Loucy (cell line): Measurements from ENCODE around the gene TMEM238.

Experiments
- H2AFZ ChIP-seq: fragments of 200-600 bp; sonication (generic); 2 replicates; pipeline ENCODE4 v1.6.0; 2016; ENCODE audit warnings: antibody characterized with exemption, mild to moderate bottlenecking, low read length, moderate library complexity
- H3F3A ChIP-seq: fragments of 200-600 bp; 2 replicates; pipeline ENCODE4 v1.6.0; 2016; ENCODE audit warnings: antibody characterized with exemption, low read depth, mild to moderate bottlenecking
- H3K27me3 ChIP-seq: fragments of 200-600 bp; sonication (generic); 2 replicates; pipeline ENCODE4 v1.6.1; 2014; ENCODE audit warnings: low read length, mild to moderate bottlenecking; ENCODE audit not compliant: insufficient read depth, poor library complexity, severe bottlenecking
- H3K36me3 ChIP-seq: fragments of 200-600 bp; sonication (generic); 2 replicates; pipeline ENCODE4 v1.6.1; 2016; ENCODE audit warnings: low read length; ENCODE audit not compliant: insufficient read depth
- H3K4me1 ChIP-seq: fragments of 200-600 bp; sonication (generic); 2 replicates; pipeline ENCODE4 v1.5.1; 2014; ENCODE audit warnings: low read length, mild to moderate bottlenecking; ENCODE audit not compliant: insufficient read depth, poor library complexity, severe bottlenecking
- H3K4me2 ChIP-seq: fragments of 200-600 bp; sonication (generic); 2 replicates; pipeline ENCODE4 v1.6.0; 2014; ENCODE audit warnings: antibody characterized with exemption, low read length, low read depth, mild to moderate bottlenecking; ENCODE audit not compliant: poor library complexity, severe bottlenecking
- H3K4me3 ChIP-seq: fragments of 200-600 bp; sonication (generic); 2 replicates; pipeline ENCODE4 v1.5.1; 2014; ENCODE audit warnings: low read length, mild to moderate bottlenecking, mixed read lengths; ENCODE audit not compliant: poor library complexity, severe bottlenecking
- H3K79me2 ChIP-seq: fragments of 200-600 bp; sonication (generic); 2 replicates; pipeline ENCODE4 v1.6.1; 2014; ENCODE audit warnings: low read length; ENCODE audit not compliant: insufficient read depth
- H3K9ac ChIP-seq: fragments of 200-600 bp; sonication (generic); 2 replicates; pipeline ENCODE4 v1.6.0; 2014; ENCODE audit warnings: mild to moderate bottlenecking, low read depth, low read length, moderate library complexity; ENCODE audit not compliant: poor library complexity, severe bottlenecking
- H3K9me2 ChIP-seq: fragments of 200-600 bp; sonication (generic); replicated peaks from 2 replicates; pipeline ENCODE4 v1.6.1; 2016; ENCODE audit warnings: low read depth, low read length, mixed read lengths
- H3K9me3 ChIP-seq: fragments of 200-600 bp; sonication (generic); 2 replicates; pipeline ENCODE4 v1.6.1; 2014; ENCODE audit warnings: mild to moderate bottlenecking, antibody characterized with exemption, low read length, low read depth; ENCODE audit not compliant: insufficient read depth
- H4K20me1 ChIP-seq: fragments of 200-600 bp; sonication (generic); 2 replicates; pipeline ENCODE4 v1.6.0; 2014; ENCODE audit warnings: antibody characterized with exemption, low read length, mild to moderate bottlenecking; ENCODE audit not compliant: insufficient read depth, poor library complexity, severe bottlenecking
- EZH2phosphoT487 ChIP-seq: fragments of 200-600 bp; IDR thresholded peaks from 2 replicates; pipeline ENCODE4 v1.6.1; 2018; ENCODE audit warnings: antibody characterized with exemption, mild to moderate bottlenecking, moderate library complexity, borderline replicate concordance
- TF ChIP-seq, protein P1 (sequence below): fragments of 200-600 bp; sonication (generic); conservative IDR thresholded peaks from 2 replicates; pipeline ENCODE4 v1.5.1; 2014; ENCODE audit warnings: mild to moderate bottlenecking, antibody characterized with exemption, low read length

TMEM238 gene

GRCh38 chr19:55341595-55342531 lies 42.2 kb downstream of the TMEM238 start:
- peak overlapping the region; percentile 99 for H3K9ac ChIP-seq
- H3K4me3 ChIP-seq: peak overlapping the region; percentile 99

DNA sequence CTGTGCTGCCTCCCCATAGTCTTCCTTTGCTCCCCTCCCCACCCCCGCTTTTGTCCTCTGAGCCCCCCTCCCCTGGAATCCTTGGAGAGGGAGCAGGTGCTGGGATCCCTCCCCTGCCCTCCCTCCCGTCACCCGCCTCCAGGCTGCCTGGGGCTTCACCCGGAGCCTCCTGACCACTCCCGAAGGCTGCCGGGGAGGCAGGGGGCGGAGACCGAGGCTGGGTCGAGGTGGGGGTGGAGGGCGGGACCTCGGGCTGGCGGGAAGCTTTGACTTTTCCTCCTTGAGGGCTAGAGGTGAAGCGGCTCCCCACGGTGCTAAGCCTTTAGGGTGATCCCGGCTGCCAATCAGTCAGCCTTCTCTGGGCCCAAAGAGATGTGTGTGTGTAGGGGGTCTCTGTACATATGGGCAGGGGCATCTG lies 42.9 kb downstream of the TMEM238 start:
- Histone ChIP-seq H3F3A (no peaks in the 10 kb centered on the region), H3K4me1 (peaks cover 29% of the 10 kb centered on the region), H3K9me2 (no peaks in the 10 kb centered on the region), H3K36me3 (no peaks in the 10 kb centered on the region), H2AFZ (no peak overlapping the region), H3K9me3 (no peaks in the 10 kb centered on the region), H3K79me2 (peaks cover 29% of the 10 kb centered on the region), H3K9ac (peak overlapping the region; percentile 99), H3K4me2 (peak overlapping the region; percentile 95), H3K4me3 (peak overlapping the region; percentile 99), H4K20me1 (peaks cover 25% of the 10 kb centered on the region), H3K27me3 (no peaks in the 10 kb centered on the region)
- TF ChIP-seq EZH2phosphoT487: no peak
- TF ChIP-seq, protein P1, sequence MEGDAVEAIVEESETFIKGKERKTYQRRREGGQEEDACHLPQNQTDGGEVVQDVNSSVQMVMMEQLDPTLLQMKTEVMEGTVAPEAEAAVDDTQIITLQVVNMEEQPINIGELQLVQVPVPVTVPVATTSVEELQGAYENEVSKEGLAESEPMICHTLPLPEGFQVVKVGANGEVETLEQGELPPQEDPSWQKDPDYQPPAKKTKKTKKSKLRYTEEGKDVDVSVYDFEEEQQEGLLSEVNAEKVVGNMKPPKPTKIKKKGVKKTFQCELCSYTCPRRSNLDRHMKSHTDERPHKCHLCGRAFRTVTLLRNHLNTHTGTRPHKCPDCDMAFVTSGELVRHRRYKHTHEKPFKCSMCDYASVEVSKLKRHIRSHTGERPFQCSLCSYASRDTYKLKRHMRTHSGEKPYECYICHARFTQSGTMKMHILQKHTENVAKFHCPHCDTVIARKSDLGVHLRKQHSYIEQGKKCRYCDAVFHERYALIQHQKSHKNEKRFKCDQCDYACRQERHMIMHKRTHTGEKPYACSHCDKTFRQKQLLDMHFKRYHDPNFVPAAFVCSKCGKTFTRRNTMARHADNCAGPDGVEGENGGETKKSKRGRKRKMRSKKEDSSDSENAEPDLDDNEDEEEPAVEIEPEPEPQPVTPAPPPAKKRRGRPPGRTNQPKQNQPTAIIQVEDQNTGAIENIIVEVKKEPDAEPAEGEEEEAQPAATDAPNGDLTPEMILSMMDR: no peak

More at GRCh38 chr19:55341595-55342531, 42.2 kb downstream of the TMEM238 start:
- TF ChIP-seq, protein P1: no peak
- TF ChIP-seq EZH2phosphoT487: no peak
- Histone ChIP-seq H3F3A (no peaks in the 10 kb centered on the region), H3K79me2 (peaks cover 29% of the 10 kb centered on the region), H3K36me3 (no peaks in the 10 kb centered on the region), H2AFZ (no peak overlapping the region), H3K27me3 (no peaks in the 10 kb centered on the region), H4K20me1 (peaks cover 25% of the 10 kb centered on the region), H3K4me1 (peaks cover 29% of the 10 kb centered on the region), H3K9me3 (no peaks in the 10 kb centered on the region), H3K4me2 (peak overlapping the region; percentile 95), H3K9me2 (no peaks in the 10 kb centered on the region)

- Histone ChIP-seq H3K9ac (peak overlapping the region; percentile 99), H3K9me3 (no peaks in the 10 kb centered on the region), H2AFZ (no peak overlapping the region), H3K9me2 (no peaks in the 10 kb centered on the region), H3F3A (no peaks in the 10 kb centered on the region), H3K36me3 (no peaks in the 10 kb centered on the region), H3K4me3 (peak overlapping the region; percentile 99), H3K4me2 (peak overlapping the region; percentile 95), H3K79me2 (peaks cover 29% of the 10 kb centered on the region), H4K20me1 (peaks cover 25% of the 10 kb centered on the region), H3K27me3 (no peaks in the 10 kb centered on the region), H3K4me1 (peaks cover 29% of the 10 kb centered on the region)
- TF ChIP-seq EZH2phosphoT487: no peak
- TF ChIP-seq, protein P1: peak; percentile 53
Observed at GRCh38 chr19:55340784-55341147, 43.3 kb downstream of the TMEM238 start.
